BE2C (cell line): ENCODE data around the gene SNX25.
"Not testable (repeated sequence)": the region's sequence is repeated elsewhere in the genome, so short reads cannot be mapped to it uniquely, and the experiment has no call there.

Experiments
- DNase-seq: peaks from one replicate; pipeline ENCODE4 v3.0.0-alpha.2; 2020
- H3K27me3 ChIP-seq: fragments of 250-450 bp; sonication (Bioruptor Pico); 2 replicates; pipeline ENCODE4 v1.5.1; 2020; ENCODE audit warnings: mild to moderate bottlenecking
- H3K36me3 ChIP-seq: fragments of 250-450 bp; sonication (Bioruptor Pico); 2 replicates; pipeline ENCODE4 v1.5.1; 2020; ENCODE audit warnings: mild to moderate bottlenecking
- H3K4me1 ChIP-seq: fragments of 250-450 bp; sonication (Bioruptor Pico); 2 replicates; pipeline ENCODE4 v1.5.1; 2020
- H3K4me3 ChIP-seq: 2 replicates; pipeline ENCODE4 v1.5.1; 2011; ENCODE audit warnings: low read depth, low read length
- H3K9me3 ChIP-seq: fragments of 250-450 bp; sonication (Bioruptor Pico); 2 replicates; pipeline ENCODE4 v1.5.1; 2020
- CTCF ChIP-seq: IDR thresholded peaks from 2 replicates; pipeline ENCODE4 v1.5.1; 2012; ENCODE audit warnings: mild to moderate bottlenecking, low read depth, low read length

The SNX25 gene

DNA sequence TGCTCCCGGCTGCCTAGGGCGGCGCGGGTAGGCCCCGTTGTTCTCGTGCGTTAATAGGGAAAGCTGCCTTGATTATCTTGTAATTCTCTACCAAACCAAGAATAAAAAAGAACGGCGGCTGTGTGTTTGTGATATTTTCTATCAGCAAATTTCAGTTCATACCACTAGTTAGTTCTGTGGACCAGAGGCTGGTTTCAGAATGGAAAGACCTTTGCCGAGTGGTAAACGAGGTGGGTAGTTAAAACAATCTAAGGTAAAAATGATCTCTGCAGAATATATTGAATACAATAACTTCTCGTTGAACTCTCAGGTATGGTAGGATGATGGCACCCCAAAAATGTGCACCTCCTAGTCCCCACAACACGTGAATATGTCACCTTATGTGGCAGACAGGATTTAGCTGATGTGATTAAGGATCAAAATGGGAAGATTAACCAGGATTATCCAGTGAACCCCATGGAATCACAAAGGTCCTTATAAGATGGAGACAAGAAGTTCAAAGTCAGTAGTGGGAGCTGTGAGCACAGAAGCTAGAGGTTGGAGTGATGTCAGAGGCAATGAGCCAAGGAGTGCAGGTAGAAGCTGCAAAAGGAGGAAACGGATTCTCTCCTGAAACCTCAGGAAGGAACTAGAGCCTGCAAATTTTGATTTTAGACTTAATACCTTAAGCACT is 5.0 kb upstream of the SNX25 start:
- H3K4me3 ChIP-seq = peak overlapping the region; percentile 79
- no peak for TF ChIP-seq CTCF
- no peak for DNase-seq
- H3K4me1 ChIP-seq = peaks cover 5% of the 10 kb centered on the region
- H3K27me3 ChIP-seq = no peaks in the 10 kb centered on the region
- H3K36me3 ChIP-seq = no peaks in the 10 kb centered on the region
- H3K9me3 ChIP-seq = no peaks in the 10 kb centered on the region

DNA sequence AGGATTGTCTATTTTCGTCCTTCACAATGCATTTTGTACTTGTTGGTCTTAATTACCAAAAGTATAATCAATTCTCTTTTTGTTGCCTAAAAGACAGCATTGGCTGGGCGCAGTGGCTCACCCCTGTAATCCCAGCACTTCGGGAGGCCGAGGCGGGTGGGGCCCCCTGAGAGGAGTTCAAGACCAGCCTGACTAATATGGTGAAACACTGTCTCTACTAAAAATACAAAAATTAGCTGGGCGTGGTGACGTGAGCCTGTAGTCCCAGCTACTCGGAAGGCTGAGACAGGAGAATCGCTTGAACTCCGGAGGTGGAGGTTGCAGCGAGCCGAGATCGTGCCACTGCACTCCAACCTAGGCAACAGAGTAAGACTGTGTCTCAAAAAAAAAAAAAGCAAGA is 4.3 kb upstream of the SNX25 start:
- not testable (repeated sequence) for H3K9me3 ChIP-seq, H3K4me3 ChIP-seq, H3K36me3 ChIP-seq, H3K27me3 ChIP-seq, H3K4me1 ChIP-seq, DNase-seq

DNA sequence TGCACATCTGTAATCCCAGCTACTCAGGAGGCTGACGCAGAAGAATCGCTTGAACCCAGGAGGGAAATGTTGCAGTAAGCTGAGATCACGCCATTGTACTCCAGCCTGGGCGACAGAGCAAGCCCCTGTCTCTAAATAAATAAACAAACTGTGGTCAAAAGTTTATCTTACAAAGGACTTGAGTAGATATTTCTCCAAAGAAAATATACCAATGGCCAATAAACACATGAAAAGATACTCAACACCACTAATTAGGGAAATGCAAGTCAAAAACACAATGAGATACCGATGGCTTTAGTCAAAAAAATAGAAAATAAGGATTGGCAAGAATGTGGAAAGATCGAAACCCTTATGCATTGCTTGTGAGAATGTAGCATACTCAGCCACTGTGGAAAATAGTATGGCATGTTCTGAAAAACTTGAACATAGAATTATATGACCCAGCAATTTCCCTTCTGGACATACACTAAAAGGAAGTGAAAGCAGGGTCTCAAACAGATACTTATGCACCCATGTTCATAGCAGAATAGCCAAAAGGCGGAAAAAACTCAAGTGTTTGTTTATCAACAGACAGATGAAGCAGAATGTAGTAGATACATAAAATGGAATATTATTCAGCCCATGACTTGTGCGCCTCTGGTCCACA is 3.6 kb upstream of the SNX25 start:
- no peak overlapping the region for H3K4me3 ChIP-seq
- no peak for DNase-seq
- no peak for TF ChIP-seq CTCF
- no peaks in the 10 kb centered on the region for H3K9me3 ChIP-seq
- H3K4me1 ChIP-seq = peaks cover 5% of the 10 kb centered on the region
- no peaks in the 10 kb centered on the region for H3K36me3 ChIP-seq
- H3K27me3 ChIP-seq = no peaks in the 10 kb centered on the region

- H3K36me3 ChIP-seq = no peaks in the 10 kb centered on the region
- peaks cover 5% of the 10 kb centered on the region for H3K4me1 ChIP-seq
- DNase-seq = no peak
- TF ChIP-seq CTCF = no peak
- H3K9me3 ChIP-seq = no peaks in the 10 kb centered on the region
- no peaks in the 10 kb centered on the region for H3K27me3 ChIP-seq
- no peak overlapping the region for H3K4me3 ChIP-seq
These were observed 1.9 kb upstream of the SNX25 start for GRCh38 chr4:185207466-185207865.

- H3K4me1 ChIP-seq, H3K27me3 ChIP-seq, DNase-seq, H3K36me3 ChIP-seq, H3K9me3 ChIP-seq: not testable (repeated sequence)
- H3K4me3 ChIP-seq = peak overlapping the region; percentile 78
These were observed 379 bp downstream of the SNX25 start for GRCh38 chr4:185209852-185210101.

GRCh38 chr4:185210102-185210981 is 944 bp downstream of the SNX25 start:
- H3K4me1 ChIP-seq = no peaks in the 10 kb centered on the region; the same call in 1 of the 2 replicates
- TF ChIP-seq CTCF = no peak
- H3K27me3 ChIP-seq = no peaks in the 10 kb centered on the region
- peak overlapping the region; percentile 78 for H3K4me3 ChIP-seq
- H3K36me3 ChIP-seq = no peaks in the 10 kb centered on the region
- H3K9me3 ChIP-seq = no peaks in the 10 kb centered on the region
- DNase-seq = peak; percentile 62

GRCh38 chr4:185211035-185211434 is 1.6 kb downstream of the SNX25 start:
- no peak for DNase-seq
- H3K27me3 ChIP-seq = no peaks in the 10 kb centered on the region
- H3K4me3 ChIP-seq = peak overlapping the region; percentile 78
- TF ChIP-seq CTCF = no peak
- H3K9me3 ChIP-seq = no peaks in the 10 kb centered on the region
- H3K36me3 ChIP-seq = no peaks in the 10 kb centered on the region
- H3K4me1 ChIP-seq = no peaks in the 10 kb centered on the region; the same call in 1 of the 2 replicates
